Ecto neural progenitor cell (in vitro differentiated cells): ENCODE results near the gene C1orf105.

Experiments used
- DNase-seq: peaks from one replicate; pipeline ENCODE4 v3.0.0-alpha.2; 2018; ENCODE audit warnings: low spot score

The C1orf105 gene

GRCh38 chr1:172457479-172458130 lies 37.1 kb downstream of the C1orf105 start:
- no peak for DNase-seq

- no peak for DNase-seq
Observed at GRCh38 chr1:172460177-172460576, 39.7 kb downstream of the C1orf105 start.

- DNase-seq: no peak
Observed at GRCh38 chr1:172460887-172461315, 40.4 kb downstream of the C1orf105 start.

- DNase-seq: no peak
Observed at GRCh38 chr1:172465617-172466016, 45.1 kb downstream of the C1orf105 start.

GRCh38 chr1:172466795-172467407 lies 46.4 kb downstream of the C1orf105 start:
- DNase-seq: no peak

GRCh38 chr1:172467446-172467845 lies 47.0 kb downstream of the C1orf105 start:
- no peak for DNase-seq

- DNase-seq: no peak
Observed at GRCh38 chr1:172468296-172468695, 47.8 kb downstream of the C1orf105 start.

GRCh38 chr1:172469717-172470116 lies 49.2 kb downstream of the C1orf105 start:
- DNase-seq: no peak

- no peak for DNase-seq
Observed at GRCh38 chr1:172470149-172470548, 49.7 kb downstream of the C1orf105 start.

- no peak for DNase-seq
Observed at GRCh38 chr1:172471666-172472065, 51.2 kb downstream of the C1orf105 start.

- DNase-seq: no peak
Observed at GRCh38 chr1:172472495-172472894, 52.0 kb downstream of the C1orf105 start.

GRCh38 chr1:172473302-172473701 lies 52.8 kb downstream of the C1orf105 start:
- no peak for DNase-seq

- DNase-seq: no peak
Observed at GRCh38 chr1:172473842-172474241, 53.4 kb downstream of the C1orf105 start.

- DNase-seq: no peak
Observed at GRCh38 chr1:172476218-172476811, 55.8 kb downstream of the C1orf105 start.

GRCh38 chr1:172477216-172477615 lies 56.7 kb downstream of the C1orf105 start:
- DNase-seq: no peak

GRCh38 chr1:172477741-172478140 lies 57.3 kb downstream of the C1orf105 start:
- no peak for DNase-seq

GRCh38 chr1:172478485-172478884 lies 58.0 kb downstream of the C1orf105 start:
- no peak for DNase-seq

GRCh38 chr1:172480431-172480830 lies 59.9 kb downstream of the C1orf105 start:
- no peak for DNase-seq

GRCh38 chr1:172482044-172482443 lies 61.6 kb downstream of the C1orf105 start:
- no peak for DNase-seq

GRCh38 chr1:172483448-172483847 lies 63.0 kb downstream of the C1orf105 start:
- no peak for DNase-seq

- no peak for DNase-seq
Observed at GRCh38 chr1:172484252-172484651, 63.8 kb downstream of the C1orf105 start.

- no peak for DNase-seq
Observed at GRCh38 chr1:172485626-172486025, 65.1 kb downstream of the C1orf105 start.

GRCh38 chr1:172486805-172487454 lies 66.4 kb downstream of the C1orf105 start:
- DNase-seq: no peak
